ENCODE measurements around the gene WDR49.

- no peak for TF ChIP-seq EP300 (IDR thresholded peaks at IDR 0.05)
- TF ChIP-seq CTCF (IDR thresholded peaks at IDR 0.05) = no peak
- no peak for TF ChIP-seq POLR2A (IDR thresholded peaks at IDR 0.05)
- no peak for TF ChIP-seq POLR2AphosphoS5 (IDR thresholded peaks at IDR 0.05)
These were observed 151.3 kb downstream of the WDR49 start for GRCh38 chr3:167502401-167502800.
